BLaER1 (cell line): ENCODE results near the gene SYT1.
"Not testable (repeated sequence)": the region's sequence is repeated elsewhere in the genome, so short reads cannot be mapped to it uniquely, and the experiment has no call there.

ENCODE experiments used
- H3K27ac ChIP-seq: shearing (Covaris generic); formaldehyde crosslinking; 2 replicates; pipeline ENCODE4 v1.8.1; 2022
- H3K27me3 ChIP-seq: shearing (Covaris generic); formaldehyde crosslinking; 2 replicates; pipeline ENCODE4 v1.8.1; 2022
- H3K36me3 ChIP-seq: shearing (Covaris generic); formaldehyde crosslinking; 2 replicates; pipeline ENCODE4 v1.8.1; 2022
- H3K4me1 ChIP-seq: shearing (Covaris generic); formaldehyde crosslinking; 2 replicates; pipeline ENCODE4 v1.8.1; 2022
- H3K4me2 ChIP-seq: shearing (Covaris generic); formaldehyde crosslinking; 2 replicates; pipeline ENCODE4 v1.8.1; 2022
- H3K4me3 ChIP-seq: shearing (Covaris generic); formaldehyde crosslinking; 2 replicates; pipeline ENCODE4 v1.8.1; 2022
- H3K9ac ChIP-seq: shearing (Covaris generic); formaldehyde crosslinking; 2 replicates; pipeline ENCODE4 v1.8.1; 2022
- H3K9me3 ChIP-seq: shearing (Covaris generic); formaldehyde crosslinking; 2 replicates; pipeline ENCODE4 v1.8.1; 2022
- H4K20me1 ChIP-seq: shearing (Covaris generic); formaldehyde crosslinking; 2 replicates; pipeline ENCODE4 v1.8.1; 2022
- Cebpa-rat ChIP-seq: shearing (Covaris generic); IDR thresholded peaks from 2 replicates; pipeline ENCODE4 v1.8.1; 2022

The SYT1 gene

DNA sequence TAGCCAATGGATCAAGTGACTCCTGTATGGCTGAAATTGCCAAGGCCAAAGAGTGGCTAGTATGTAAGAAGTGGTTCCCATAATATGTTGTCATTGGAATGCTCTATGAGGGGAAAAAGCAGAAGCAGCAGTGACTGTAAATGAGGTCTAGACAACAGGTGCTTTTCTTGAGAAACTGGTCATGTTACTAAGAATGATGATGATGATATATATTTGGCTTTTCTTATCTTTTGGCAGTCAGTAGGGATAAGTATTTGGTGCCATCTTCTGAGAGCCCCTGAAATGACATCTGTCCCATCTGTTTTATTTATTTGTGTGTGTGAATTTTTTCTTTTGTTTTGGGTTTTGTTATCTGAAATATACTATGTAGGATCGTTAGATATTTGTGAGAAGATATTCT, 141.7 kb downstream of the SYT1 start:
- no peak for TF ChIP-seq Cebpa-rat
- Histone ChIP-seq H3K27me3 (no peaks in the 10 kb centered on the region), H3K36me3 (peaks cover 21% of the 10 kb centered on the region), H3K27ac (no peak overlapping the region), H3K4me2 (no peak overlapping the region), H3K4me1 (peaks cover 10% of the 10 kb centered on the region; the same call in 1 of the 2 replicates), H3K4me3 (no peak overlapping the region), H4K20me1 (peaks cover 23% of the 10 kb centered on the region), H3K9me3 (no peaks in the 10 kb centered on the region), H3K9ac (no peak overlapping the region)

DNA sequence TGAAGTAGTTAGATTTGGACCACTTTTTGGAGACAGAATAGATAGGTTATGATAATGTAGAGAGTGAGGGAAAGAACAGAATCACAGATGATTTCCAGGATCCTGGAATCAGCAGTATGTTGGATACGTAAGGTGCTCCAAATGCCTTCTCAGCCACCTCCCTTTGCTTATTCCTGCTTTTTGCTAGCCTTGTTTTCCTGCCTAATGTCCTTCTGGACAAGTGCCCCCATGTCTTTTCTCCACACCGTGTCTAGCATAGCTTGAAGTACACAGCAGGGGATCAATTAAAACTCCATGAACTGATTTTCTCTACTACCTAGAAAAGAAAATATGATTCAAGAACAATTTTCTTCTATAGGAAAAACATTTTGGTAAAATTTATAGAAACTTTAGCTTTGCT, 144.0 kb downstream of the SYT1 start:
- no peak overlapping the region for H3K4me3 ChIP-seq
- peaks cover 23% of the 10 kb centered on the region for H4K20me1 ChIP-seq
- H3K4me1 ChIP-seq, result peaks cover 27% of the 10 kb centered on the region
- H3K9me3 ChIP-seq, result no peaks in the 10 kb centered on the region; the same call in 1 of the 2 replicates
- H3K4me2 ChIP-seq, result no peak overlapping the region
- H3K27ac ChIP-seq, result no peak overlapping the region
- H3K9ac ChIP-seq, result no peak overlapping the region
- no peak for TF ChIP-seq Cebpa-rat
- peaks cover 38% of the 10 kb centered on the region for H3K36me3 ChIP-seq
- H3K27me3 ChIP-seq, result no peaks in the 10 kb centered on the region

DNA sequence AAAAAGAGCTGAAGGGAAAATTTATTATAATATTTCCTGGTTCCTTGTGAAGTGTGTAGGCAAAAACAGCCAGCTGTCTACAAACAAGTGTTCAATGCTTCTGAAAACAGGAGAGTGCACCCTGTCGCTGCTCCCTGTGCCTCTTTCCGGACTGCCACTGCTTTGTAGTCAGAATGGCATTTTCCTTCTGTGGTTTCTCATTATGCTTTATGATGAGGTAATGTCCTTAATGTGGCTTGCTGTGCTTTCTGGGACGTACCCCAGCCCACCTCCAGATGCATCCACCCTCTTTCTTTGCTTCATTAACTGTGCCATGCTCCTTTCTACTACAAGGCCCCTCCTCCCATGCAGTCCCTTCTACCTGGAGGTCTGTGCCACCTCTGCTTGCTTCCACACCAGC, 148.1 kb downstream of the SYT1 start:
- Histone ChIP-seq H3K4me2 (peak overlapping the region; percentile 50), H3K27me3 (no peaks in the 10 kb centered on the region), H3K4me3 (no peak overlapping the region), H3K9me3 (peaks cover 3% of the 10 kb centered on the region), H3K36me3 (peaks cover 42% of the 10 kb centered on the region), H3K9ac (no peak overlapping the region), H3K27ac (no peak overlapping the region), H4K20me1 (peaks cover 11% of the 10 kb centered on the region; the same call in 1 of the 2 replicates), H3K4me1 (peaks cover 40% of the 10 kb centered on the region)
- TF ChIP-seq Cebpa-rat, result no peak

DNA sequence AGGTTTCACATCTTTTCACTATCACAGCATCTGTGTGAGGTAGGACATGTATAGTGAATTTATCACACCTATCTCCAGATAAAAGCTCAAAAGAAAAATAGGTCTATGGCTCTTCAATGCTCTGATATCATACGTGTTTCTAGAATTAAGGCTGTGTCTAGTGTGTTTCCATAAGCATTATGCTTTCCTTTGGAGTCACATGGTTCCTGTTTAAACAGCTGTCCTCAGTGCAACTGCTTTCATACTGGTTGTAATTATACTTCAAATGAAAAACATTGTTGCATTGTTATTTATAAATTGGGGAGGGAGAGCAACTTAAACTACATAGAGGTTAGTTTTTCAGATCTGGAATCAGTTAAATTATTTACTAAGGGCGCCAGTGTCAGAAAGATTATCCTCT, 151.6 kb downstream of the SYT1 start:
- no peak for TF ChIP-seq Cebpa-rat
- peaks cover 3% of the 10 kb centered on the region for H3K9me3 ChIP-seq
- no peak overlapping the region for H3K4me3 ChIP-seq

GRCh38 chr12:79019672-79020071, 155.1 kb downstream of the SYT1 start:
- H3K4me2 ChIP-seq, result no peak overlapping the region
- H3K4me3 ChIP-seq, result no peak overlapping the region

More for the DNA sequence above, 151.6 kb downstream of the SYT1 start:
- H3K4me1 ChIP-seq, result peaks cover 48% of the 10 kb centered on the region
- H3K27ac ChIP-seq, result no peak overlapping the region
- H3K9ac ChIP-seq, result no peak overlapping the region
- 0 out of 2 replicates have a peak, but pooled peaks cover 10% of the 10 kb centered on the region for H4K20me1 ChIP-seq
- 0 out of 2 replicates have a peak overlapping the region, but pooled peaks have one; percentile 17 for H3K4me2 ChIP-seq
- no peaks in the 10 kb centered on the region for H3K27me3 ChIP-seq
- H3K36me3 ChIP-seq, result peaks cover 21% of the 10 kb centered on the region; the same call in 1 of the 2 replicates

DNA sequence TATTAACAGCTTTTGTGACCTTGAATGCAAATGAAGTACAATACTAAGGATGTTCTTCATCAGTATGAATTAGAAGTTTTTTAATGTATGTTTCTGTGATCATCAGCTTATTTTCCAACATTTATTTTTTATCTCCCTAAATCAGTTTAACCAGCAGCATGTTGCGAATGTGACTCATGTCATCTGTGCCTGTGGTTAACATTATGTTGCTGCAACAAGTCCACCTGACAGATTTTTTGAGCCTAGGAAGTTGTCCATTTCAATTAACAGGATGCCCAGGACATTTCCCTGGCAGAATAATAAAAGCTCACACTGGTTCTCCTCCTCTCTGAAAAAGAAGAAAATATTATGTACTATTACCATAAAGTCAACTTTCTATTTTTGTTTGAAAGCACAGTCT, 155.5 kb downstream of the SYT1 start:
- TF ChIP-seq Cebpa-rat, result no peak
- Histone ChIP-seq H3K4me3 (no peak overlapping the region), H3K27ac (no peak overlapping the region), H4K20me1 (peaks cover 20% of the 10 kb centered on the region; the same call in 1 of the 2 replicates), H3K4me1 (peaks cover 30% of the 10 kb centered on the region), H3K9me3 (no peaks in the 10 kb centered on the region), H3K4me2 (no peak overlapping the region), H3K9ac (no peak overlapping the region), H3K36me3 (no peaks in the 10 kb centered on the region), H3K27me3 (no peaks in the 10 kb centered on the region)

More at GRCh38 chr12:79019672-79020071, 155.1 kb downstream of the SYT1 start:
- TF ChIP-seq Cebpa-rat, result no peak
- Histone ChIP-seq H3K4me1 (peaks cover 30% of the 10 kb centered on the region), H3K9me3 (no peaks in the 10 kb centered on the region), H3K9ac (no peak overlapping the region), H3K27me3 (no peaks in the 10 kb centered on the region), H3K27ac (no peak overlapping the region), H4K20me1 (peaks cover 20% of the 10 kb centered on the region; the same call in 1 of the 2 replicates), H3K36me3 (no peaks in the 10 kb centered on the region)

GRCh38 chr12:79021021-79021420, 156.4 kb downstream of the SYT1 start:
- Histone ChIP-seq H3K4me3 (no peak overlapping the region), H3K4me1 (peaks cover 25% of the 10 kb centered on the region), H3K9me3 (no peaks in the 10 kb centered on the region), H3K9ac (no peak overlapping the region), H3K4me2 (no peak overlapping the region), H3K36me3 (no peaks in the 10 kb centered on the region), H3K27me3 (no peaks in the 10 kb centered on the region), H4K20me1 (peaks cover 20% of the 10 kb centered on the region; the same call in 1 of the 2 replicates), H3K27ac (no peak overlapping the region)
- TF ChIP-seq Cebpa-rat, result no peak

DNA sequence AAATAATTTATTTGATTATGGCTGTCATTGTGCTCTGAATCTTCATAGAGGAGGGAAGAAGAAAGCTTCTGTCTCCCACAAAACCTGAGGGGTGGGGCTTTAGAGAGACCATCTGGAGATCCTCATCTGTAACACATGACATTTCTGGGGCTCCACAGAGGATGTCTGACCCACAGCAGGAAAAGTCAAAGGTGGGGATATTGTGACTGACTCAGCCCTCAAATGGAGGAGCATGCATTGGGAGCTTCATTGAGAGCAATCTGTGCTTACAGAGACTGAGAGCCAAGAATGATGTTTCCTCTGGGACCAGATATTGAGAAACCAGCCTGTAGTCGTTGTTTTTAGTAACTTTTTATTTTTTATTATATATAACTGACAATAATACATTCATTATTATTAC, 158.7 kb downstream of the SYT1 start:
- no peak overlapping the region for H3K27ac ChIP-seq
- no peak overlapping the region for H3K9ac ChIP-seq
- 0 out of 2 replicates have a peak, but pooled peaks cover 8% of the 10 kb centered on the region for H3K4me1 ChIP-seq
- H3K9me3 ChIP-seq, result no peaks in the 10 kb centered on the region
- H4K20me1 ChIP-seq, result peaks cover 20% of the 10 kb centered on the region; the same call in 1 of the 2 replicates
- no peaks in the 10 kb centered on the region for H3K27me3 ChIP-seq
- no peak for TF ChIP-seq Cebpa-rat
- H3K4me2 ChIP-seq, result no peak overlapping the region
- H3K4me3 ChIP-seq, result no peak overlapping the region
- 0 out of 2 replicates have a peak, but pooled peaks cover 4% of the 10 kb centered on the region for H3K36me3 ChIP-seq

GRCh38 chr12:79023784-79024183, 159.2 kb downstream of the SYT1 start:
- H3K4me3 ChIP-seq, result no peak overlapping the region
- no peak for TF ChIP-seq Cebpa-rat
- no peaks in the 10 kb centered on the region for H3K9me3 ChIP-seq

DNA sequence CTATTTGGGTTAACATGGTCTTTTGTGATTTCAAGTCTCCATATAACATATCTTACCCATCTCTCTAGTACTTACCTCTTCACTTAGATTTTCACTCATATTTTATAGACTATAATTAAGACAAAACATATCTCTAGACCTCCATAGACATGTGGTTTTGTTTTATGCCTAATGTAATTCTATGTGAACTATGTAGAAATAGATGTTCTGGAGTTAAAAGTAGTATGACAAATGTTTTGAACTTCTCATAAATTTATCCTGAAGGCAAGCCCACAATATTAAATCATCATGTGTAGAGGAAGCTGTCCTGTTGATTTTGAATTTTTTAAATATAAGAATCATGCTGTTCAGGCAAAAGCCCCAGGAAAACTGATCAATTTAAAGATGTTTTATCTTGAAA, 169.2 kb downstream of the SYT1 start:
- TF ChIP-seq Cebpa-rat, result no peak
- no peaks in the 10 kb centered on the region for H3K27me3 ChIP-seq
- 0 out of 2 replicates have a peak, but pooled peaks cover under 1% of the 10 kb centered on the region for H3K9me3 ChIP-seq

More at GRCh38 chr12:79023784-79024183, 159.2 kb downstream of the SYT1 start:
- Histone ChIP-seq H3K27ac (no peak overlapping the region), H3K9ac (no peak overlapping the region), H3K36me3 (0 out of 2 replicates have a peak, but pooled peaks cover 4% of the 10 kb centered on the region), H3K4me2 (no peak overlapping the region), H4K20me1 (peaks cover 20% of the 10 kb centered on the region; the same call in 1 of the 2 replicates), H3K4me1 (0 out of 2 replicates have a peak, but pooled peaks cover 8% of the 10 kb centered on the region), H3K27me3 (no peaks in the 10 kb centered on the region)

GRCh38 chr12:79044748-79045147, 180.2 kb downstream of the SYT1 start:
- H3K4me3 ChIP-seq, H3K4me2 ChIP-seq: not testable (repeated sequence)

More for the DNA sequence above, 169.2 kb downstream of the SYT1 start:
- no peak overlapping the region for H3K9ac ChIP-seq
- H3K36me3 ChIP-seq, result peaks cover 22% of the 10 kb centered on the region
- H3K27ac ChIP-seq, result no peak overlapping the region
- H3K4me1 ChIP-seq, result no peaks in the 10 kb centered on the region
- H3K4me2 ChIP-seq, result no peak overlapping the region
- H4K20me1 ChIP-seq, result no peaks in the 10 kb centered on the region
- H3K4me3 ChIP-seq, result no peak overlapping the region

DNA sequence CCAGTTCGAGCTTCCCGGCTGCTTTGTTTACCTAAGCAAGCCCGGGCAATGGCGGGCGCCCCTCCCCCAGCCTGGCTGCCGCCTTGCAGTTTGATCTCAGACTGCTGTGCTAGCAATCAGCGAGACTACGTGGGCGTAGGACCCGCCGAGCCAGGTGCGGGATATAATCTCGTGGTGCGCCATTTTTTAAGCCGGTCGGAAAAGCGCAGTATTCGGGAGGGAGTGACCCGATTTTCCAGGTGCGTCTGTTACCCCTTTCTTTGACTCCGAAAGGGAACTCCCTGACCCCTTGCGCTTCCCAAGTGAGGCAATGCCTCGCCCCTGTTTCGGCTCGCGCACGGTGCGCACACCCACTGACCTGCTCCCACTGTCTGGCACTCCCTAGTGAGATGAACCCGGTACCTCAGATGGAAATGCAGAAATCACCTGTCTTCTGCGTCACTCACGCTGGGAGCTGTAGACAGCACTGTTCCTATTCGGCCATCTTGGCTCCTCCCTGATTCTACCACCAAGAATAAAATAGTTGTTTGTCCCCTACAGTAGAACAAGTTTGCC, 180.7 kb downstream of the SYT1 start:
- not testable (repeated sequence) for H3K27ac ChIP-seq, H4K20me1 ChIP-seq, H3K9me3 ChIP-seq, H3K9ac ChIP-seq, H3K36me3 ChIP-seq, H3K4me1 ChIP-seq, H3K4me3 ChIP-seq, H3K27me3 ChIP-seq, H3K4me2 ChIP-seq

More at GRCh38 chr12:79044748-79045147, 180.2 kb downstream of the SYT1 start:
- not testable (repeated sequence) for H3K9ac ChIP-seq, H3K4me1 ChIP-seq, H3K27me3 ChIP-seq, H3K36me3 ChIP-seq, H3K27ac ChIP-seq, H3K9me3 ChIP-seq, H4K20me1 ChIP-seq
